ENCODE results near the gene KLHL29.

The KLHL29 gene

GRCh38 chr2:23642516-23642915, 257.5 kb downstream of the KLHL29 start:
- DNase-seq = no peak

GRCh38 chr2:23645230-23645808, 260.3 kb downstream of the KLHL29 start:
- no peak for DNase-seq

GRCh38 chr2:23647563-23647962, 262.6 kb downstream of the KLHL29 start:
- DNase-seq = no peak

GRCh38 chr2:23649303-23649702, 264.3 kb downstream of the KLHL29 start:
- DNase-seq = no peak

- DNase-seq = no peak
These were observed 264.8 kb downstream of the KLHL29 start for GRCh38 chr2:23649819-23650218.

- DNase-seq = no peak
These were observed 266.5 kb downstream of the KLHL29 start for GRCh38 chr2:23651187-23652080.

- DNase-seq = no peak
These were observed 268.3 kb downstream of the KLHL29 start for GRCh38 chr2:23653326-23653725.

GRCh38 chr2:23654756-23655155, 269.8 kb downstream of the KLHL29 start:
- DNase-seq = no peak

GRCh38 chr2:23655934-23656596, 271.1 kb downstream of the KLHL29 start:
- DNase-seq = no peak

GRCh38 chr2:23656597-23656973, 271.6 kb downstream of the KLHL29 start:
- no peak for DNase-seq

- no peak for DNase-seq
These were observed 272.4 kb downstream of the KLHL29 start for GRCh38 chr2:23657371-23657770.

- DNase-seq = no peak
These were observed 273.0 kb downstream of the KLHL29 start for GRCh38 chr2:23657934-23658333.

GRCh38 chr2:23658466-23658942, 273.5 kb downstream of the KLHL29 start:
- no peak for DNase-seq

GRCh38 chr2:23659328-23659727, 274.3 kb downstream of the KLHL29 start:
- no peak for DNase-seq

GRCh38 chr2:23659773-23660172, 274.8 kb downstream of the KLHL29 start:
- DNase-seq = no peak

GRCh38 chr2:23660237-23660636, 275.3 kb downstream of the KLHL29 start:
- DNase-seq = no peak

- DNase-seq = no peak
These were observed 276.5 kb downstream of the KLHL29 start for GRCh38 chr2:23661276-23662050.

GRCh38 chr2:23662466-23662865, 277.5 kb downstream of the KLHL29 start:
- DNase-seq = no peak

- no peak for DNase-seq
These were observed 278.3 kb downstream of the KLHL29 start for GRCh38 chr2:23662941-23663920.

GRCh38 chr2:23664066-23664788, 279.2 kb downstream of the KLHL29 start:
- DNase-seq = no peak
